ENCODE data around the gene DBNDD1.
A peak's percentile ranks its signal among the peaks of the same experiment; 100 is the strongest.
"Not testable (repeated sequence)": the region's sequence is repeated elsewhere in the genome, so short reads cannot be mapped to it uniquely, and the experiment has no call there.

DBNDD1 gene

DNA sequence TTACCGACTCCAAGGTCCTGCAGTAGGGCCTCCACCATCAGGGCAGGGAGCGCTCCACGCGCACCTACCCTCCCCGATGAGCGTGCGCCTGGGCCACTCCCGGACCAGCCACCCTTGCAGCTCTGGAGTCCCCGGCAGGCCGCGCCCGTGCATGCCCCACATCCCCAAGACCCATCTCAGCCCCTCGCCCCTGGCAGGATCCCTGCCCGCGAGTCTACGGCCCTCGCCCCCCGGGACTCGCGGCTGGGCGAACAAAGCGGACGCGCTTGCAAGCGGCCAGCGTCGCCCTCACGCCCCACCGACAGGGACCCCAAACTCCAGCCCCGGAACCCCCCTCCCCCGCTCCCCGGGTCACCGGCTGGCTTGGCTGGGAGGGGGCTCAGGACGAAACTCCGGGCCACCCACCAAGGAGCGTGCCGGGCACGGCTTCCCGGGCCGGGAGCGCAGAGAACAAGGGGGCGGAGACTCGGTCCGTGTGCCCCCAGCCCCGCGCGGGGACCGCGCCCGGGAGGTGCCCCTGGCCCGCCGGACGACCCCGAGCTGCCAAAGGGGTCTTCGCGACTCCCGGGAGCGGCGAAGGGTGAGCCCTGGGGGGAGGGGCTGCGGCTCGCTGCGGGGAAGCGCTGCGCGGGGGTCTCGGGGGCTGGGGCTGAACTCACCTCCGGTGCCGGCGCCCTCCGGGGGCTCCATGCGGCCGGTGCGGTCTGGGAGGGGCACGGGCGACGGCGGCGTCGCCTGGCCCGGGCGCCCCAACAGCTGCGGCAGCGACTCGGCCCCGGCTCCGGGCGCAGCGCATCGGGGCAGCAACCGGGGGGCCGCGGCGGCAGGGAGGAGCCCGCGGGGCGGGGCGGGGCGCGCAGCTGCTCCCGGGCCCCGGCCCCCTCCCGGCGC is at the start of gene DBNDD1:
DBNDD1 (minus strand) TSS at position 805 of the 891 bp plus-strand sequence; CDS start at position 690, 115 bp downstream.
- no peak for DNase-seq

- DNase-seq: no peak
Observed at GRCh38 chr16:90061437-90061836, 42.2 kb upstream of the DBNDD1 start.

DNA sequence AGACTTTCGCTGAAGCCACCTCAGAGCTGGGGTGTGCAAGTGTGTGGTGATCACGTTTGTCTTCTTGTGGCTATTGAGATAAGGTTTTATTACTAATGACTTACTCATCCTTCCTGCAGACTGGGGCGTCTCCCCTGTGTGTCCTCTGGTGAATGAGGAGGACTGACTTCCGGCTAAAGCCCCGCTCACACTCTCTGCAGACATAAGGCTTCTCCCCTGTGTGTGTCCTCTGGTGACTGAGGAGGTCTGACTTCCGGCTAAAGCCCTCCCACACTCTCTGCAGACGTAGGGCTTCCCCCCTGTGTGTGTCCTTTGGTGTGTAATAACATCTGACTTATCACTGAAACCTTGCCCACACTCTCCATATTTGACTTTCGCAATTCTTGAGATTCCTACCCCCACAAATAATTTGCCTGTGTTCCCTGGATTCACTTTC is 38.5 kb upstream of the DBNDD1 start:
- no peak for DNase-seq

- DNase-seq: not testable (repeated sequence)
Observed at GRCh38 chr16:90056521-90056920, 37.3 kb upstream of the DBNDD1 start.

DNA sequence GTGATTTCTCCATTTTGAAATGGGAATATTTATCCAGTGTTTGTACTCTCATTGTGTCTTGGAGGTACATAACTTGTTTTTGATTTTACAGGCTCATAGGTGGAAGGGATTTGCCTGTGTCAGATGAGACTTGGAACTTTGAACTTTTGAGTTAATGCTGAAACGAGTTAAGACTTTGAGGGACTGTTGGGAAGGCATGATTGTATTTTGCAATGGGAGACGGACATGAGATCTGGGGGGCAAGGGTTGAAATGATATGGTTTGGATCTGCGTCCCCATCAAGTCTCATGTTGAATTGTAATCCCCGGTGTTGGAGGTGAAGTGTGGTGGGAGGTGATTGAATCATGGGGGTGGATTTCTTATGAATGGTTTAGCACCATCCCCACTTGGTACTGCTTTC is 36.1 kb upstream of the DBNDD1 start:
- DNase-seq: no peak

DNA sequence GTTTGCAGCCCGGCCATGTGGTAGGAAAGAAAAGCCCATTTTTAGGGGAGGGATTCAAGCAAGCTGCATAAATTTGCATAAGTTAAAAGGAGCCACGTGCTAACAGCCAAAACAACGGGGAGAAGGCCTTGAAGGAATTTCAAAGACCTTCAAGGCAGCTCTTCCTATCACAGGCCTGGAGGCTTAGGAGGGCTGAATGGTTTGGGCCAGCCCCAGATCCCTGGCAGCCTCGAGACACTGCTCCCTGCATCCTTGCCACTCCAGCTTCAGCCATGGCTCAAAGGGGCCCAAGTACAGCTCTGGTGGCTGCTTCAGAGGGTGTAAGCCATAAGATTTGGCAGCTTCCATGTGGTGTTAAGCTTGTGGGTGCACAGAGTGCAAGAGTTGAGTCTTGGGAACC is 35.3 kb upstream of the DBNDD1 start:
- DNase-seq: no peak

DNA sequence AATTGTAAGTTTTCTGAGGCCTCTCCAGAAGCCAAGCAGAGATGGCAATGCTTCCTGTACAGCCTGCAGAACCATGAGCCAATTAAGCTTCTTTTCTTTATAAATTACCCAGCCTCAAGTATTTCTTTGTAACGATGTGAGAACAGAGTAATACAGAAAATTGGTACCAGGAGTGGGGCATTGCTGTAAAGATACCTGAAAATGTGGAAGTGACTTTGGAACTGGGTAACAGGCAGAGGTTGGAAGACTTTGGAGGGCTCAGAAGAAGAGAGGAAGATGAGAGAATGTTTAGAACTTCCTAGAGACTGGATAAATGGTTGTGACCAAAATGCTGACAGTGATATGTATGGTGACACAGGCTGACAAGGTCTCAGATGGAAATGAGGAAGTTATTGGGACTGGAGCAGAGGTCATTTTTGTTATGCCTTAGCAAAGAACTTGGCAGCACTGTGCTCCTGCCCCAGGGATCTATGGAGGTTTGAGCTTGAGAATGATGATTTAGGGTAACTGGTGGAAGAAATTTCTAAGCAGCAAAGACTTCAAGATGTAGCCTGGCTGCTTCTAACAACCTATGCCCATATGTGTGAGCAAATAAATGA is 34.7 kb upstream of the DBNDD1 start:
- DNase-seq: no peak

- DNase-seq: no peak
Observed at GRCh38 chr16:90050969-90051368, 31.7 kb upstream of the DBNDD1 start.

- no peak for DNase-seq
Observed at GRCh38 chr16:90048737-90049330, 29.6 kb upstream of the DBNDD1 start.

GRCh38 chr16:90048347-90048722 is 29.1 kb upstream of the DBNDD1 start:
- DNase-seq: no peak

DNA sequence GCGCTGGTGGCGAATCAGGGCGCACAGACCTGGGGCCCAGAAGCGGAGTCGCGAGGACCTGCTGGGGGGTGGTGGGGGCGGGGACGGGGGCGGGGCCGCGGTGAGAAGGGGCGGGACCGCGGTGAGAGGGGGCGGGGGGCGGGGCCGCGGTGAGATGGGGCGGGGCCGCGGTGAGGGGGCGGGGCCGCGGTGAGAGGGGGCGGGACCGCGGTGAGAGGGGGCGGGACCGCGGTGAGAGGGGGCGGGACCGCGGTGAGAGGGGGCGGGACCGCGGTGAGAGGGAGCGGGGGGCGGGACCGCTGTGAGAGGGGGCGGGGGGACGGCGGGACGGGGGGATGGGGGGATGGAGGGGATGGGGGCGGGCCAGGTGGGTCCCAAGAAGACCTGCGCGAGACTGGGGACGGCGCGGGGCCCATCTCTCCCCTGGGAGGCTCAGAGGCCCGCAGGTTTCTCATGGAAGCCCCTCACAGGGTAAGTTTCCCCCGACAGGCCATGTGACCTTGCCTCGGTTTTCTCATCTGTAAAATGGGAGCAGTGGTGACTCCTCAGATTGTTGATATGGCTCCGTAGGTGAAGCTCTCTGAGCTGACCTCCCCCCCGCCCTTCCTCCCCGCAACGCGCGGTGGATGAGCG is 28.6 kb upstream of the DBNDD1 start:
- no peak for DNase-seq

DNA sequence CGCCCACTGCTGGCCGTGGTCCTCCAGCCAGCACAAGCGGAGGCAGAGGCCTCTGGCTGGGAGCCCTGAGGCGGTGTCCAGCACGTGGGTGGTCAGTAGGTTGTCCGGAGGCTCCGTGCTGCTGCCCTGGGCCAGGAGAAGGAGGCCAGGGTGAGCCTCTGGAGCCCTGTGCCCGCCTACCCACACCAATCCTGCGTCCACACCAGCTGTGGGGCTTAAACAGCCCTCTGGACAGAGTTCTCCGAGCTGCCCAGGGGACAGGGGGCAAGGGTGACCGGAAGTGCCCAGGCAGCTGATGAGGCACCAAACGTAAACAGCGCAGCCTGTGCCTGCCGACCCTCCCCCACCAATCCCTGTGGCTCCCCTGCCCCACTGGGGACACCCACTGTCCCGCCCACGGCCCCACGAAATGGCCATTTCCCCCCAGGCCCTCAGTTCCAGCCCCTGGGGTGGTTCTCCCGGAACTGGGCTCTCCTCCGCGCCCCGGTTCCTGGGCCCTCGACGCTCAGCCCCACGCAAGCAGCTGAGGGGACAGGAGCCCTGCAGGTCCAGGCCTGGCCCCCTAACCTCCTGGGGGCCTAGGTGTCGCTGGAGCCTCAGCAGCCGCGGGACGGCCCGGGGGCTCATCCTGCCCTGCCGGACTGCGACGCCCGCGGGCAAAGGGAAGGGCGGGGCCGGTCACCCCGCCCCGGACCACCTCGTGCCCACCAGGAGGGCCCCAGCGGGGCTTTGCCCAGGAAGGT is 27.9 kb upstream of the DBNDD1 start:
- DNase-seq: no peak

GRCh38 chr16:90046122-90046970 is 27.1 kb upstream of the DBNDD1 start:
- peak; percentile 16 for DNase-seq

DNA sequence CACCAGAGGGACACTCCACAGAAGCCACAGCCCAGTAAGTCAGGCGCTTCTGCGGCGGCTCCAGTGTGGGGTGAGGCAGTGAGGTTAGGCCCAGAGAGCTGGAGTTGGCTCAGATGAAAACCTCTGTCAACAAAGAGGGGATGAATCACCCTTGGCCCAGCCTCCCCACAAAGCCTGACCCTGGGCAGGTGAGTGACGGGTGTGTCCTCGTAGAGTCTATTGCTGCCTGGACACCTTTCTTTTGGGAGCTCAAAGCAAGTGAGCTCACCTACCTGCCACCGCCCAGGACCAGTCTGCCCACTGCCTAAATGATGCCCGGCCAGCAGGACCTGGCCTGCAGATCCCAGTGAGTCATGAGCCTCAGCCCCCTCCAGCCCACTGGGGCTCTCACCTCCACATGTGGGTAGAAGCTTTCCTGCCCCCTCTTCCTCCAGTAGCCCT is 24.9 kb upstream of the DBNDD1 start:
- DNase-seq: no peak

DNA sequence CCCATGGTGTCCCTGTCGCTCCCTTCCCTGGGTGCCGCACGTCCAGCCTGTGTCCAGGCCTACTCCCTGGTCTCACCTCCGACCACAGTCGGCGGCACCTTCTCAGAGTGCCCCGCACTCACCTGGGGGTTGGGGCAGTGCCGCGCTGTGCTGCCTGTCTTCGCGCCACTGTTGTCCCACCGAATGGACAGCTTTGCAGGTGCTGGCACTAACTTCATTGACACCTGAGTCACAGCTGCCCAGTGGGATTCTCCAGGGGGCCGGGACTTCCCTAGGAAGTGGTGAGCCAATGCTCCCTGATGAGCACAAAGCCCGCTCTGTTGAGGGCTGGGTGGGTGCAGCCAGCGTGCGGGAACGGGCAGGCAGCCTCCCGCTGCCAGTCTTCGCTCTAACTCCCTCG is 24.3 kb upstream of the DBNDD1 start:
- no peak for DNase-seq

- no peak for DNase-seq
Observed at GRCh38 chr16:90042946-90043514, 23.8 kb upstream of the DBNDD1 start.

DNA sequence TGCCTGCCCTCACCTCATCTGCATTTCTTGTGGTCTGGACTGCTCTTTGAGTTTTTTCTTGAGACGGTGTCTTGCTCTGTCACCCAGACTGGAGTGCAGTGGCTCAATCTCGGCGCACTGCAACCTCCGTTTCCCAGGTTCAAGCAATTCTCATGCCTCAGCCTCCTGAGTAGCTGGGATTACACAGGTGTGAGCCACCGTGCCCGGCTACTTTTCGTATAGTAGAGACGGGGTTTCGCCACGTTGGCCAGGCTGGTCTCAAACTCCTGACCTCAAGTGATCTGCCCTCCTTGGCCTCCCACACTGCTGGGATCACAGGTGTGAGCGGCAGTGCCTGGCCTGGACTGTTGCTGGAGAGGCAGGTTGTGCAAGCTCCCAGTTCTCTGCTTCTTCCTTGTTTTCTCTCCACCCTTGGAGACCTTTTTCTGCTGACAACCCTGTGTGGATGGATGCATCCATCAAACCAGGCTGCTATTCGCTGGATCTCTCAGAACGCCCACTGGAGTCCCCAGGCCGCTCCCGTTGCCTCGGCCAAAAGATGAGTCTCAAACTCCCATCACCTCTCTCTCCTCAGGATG is 22.7 kb upstream of the DBNDD1 start:
- no peak for DNase-seq

DNA sequence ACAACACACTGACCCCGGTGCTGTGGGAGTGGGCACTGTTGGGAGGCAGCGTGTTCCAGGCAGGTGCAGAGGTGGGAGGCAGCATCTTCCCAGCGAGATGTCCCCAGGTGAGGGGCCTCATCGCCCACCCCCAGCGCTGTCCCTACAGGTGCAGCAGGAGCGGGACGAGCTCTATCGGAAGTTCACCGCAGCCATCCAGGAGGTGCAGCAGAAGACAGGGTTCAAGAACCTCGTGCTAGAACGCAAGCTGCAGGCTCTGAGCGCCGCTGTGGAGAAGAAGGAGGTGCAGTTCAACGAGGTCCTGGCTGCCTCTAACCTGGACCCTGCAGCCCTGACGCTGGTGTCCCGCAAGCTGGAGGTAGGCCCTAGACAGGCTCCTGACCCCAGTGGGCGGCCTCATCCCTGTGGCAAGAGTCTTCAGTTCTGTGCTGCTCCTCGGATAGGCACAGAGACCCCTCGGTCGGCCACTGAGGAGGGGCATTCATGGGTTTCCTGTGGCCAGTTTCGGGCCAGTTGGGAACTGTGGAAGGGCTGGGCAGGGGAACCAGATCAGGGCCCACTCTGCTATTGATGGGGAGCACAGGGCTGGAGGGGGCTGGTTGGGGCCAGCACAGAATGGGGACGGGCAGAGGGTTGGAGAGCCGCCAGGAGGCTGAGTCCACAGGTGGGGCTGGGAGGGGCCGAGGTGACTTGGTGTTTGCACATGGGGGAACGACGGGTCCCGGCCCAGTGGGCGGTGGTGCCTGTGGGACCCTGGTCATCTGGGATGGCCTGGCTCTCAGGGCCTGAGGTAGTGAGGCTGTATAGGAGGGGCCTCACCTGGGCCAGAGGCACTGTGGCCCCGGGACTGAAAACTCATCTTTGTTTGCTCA is 21.1 kb upstream of the DBNDD1 start:
- DNase-seq: no peak

DNA sequence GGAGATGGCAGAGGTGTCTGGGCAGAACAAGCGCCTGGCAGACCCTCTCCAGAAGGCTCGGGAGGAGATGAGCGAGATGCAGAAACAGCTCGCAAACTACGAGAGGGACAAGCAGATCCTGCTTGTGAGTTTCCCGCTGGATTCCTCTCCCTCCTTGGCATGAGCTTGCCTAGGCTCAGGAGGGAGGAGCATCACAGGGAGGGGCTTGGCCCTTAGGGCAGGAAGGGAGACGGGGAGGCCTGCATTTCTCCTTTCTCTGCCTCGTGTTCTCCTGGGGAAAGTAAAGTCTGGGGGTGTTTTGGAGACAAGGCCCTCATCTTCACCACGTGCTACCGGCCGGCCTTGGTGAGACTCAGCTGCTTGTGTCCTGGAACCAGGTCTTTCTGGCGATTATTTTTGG is 18.0 kb upstream of the DBNDD1 start:
- no peak for DNase-seq

DNA sequence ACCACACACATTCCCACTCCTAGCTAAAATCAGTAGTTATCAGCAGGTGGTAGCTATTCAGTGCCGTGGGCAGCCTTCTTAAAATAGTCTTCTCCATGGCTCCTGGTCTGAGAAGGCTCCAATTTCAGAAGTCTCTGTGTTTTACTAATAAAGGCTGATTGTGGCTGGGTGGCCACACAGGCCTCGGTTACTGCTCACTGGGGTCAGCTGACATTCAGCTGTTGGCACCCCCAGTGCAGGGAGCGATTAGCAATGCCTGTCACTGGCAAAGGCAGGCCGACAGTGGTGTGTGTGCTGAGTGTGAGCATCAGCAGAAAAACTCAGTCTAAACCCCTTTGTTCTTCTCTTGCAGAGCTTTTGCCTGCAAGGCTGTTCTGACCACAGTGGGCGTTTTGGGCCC is 16.6 kb upstream of the DBNDD1 start:
- no peak for DNase-seq
